Fibroblast of the conjunctiva (primary cell): ENCODE data around the gene CTPS1.

Source experiments
- DNase-seq: peaks from one replicate; pipeline ENCODE4 v3.0.0-alpha.2; 2010; ENCODE audit warnings: low read depth

The CTPS1 gene

GRCh38 chr1:40979241-40980067 lies at the start of gene CTPS1:
CTPS1 (plus strand) TSS chr1:40979696; CDS start chr1:40983291, 3,595 bp downstream.
- peak; percentile 87 for DNase-seq

- DNase-seq = no peak
Measured at GRCh38 chr1:40930174-40930964, 49.1 kb upstream of the CTPS1 start.

GRCh38 chr1:40931601-40932000 lies 47.9 kb upstream of the CTPS1 start:
- DNase-seq = no peak

- no peak for DNase-seq
Measured at GRCh38 chr1:40932006-40932405, 47.5 kb upstream of the CTPS1 start.

GRCh38 chr1:40936931-40937339 lies 42.6 kb upstream of the CTPS1 start:
- peak; percentile 60 for DNase-seq

GRCh38 chr1:40938393-40938792 lies 41.1 kb upstream of the CTPS1 start:
- DNase-seq = no peak

GRCh38 chr1:40939320-40940059 lies 40.0 kb upstream of the CTPS1 start:
- peak; percentile 39 for DNase-seq

- DNase-seq = peak; percentile 70
Measured at GRCh38 chr1:40944326-40944725, 35.2 kb upstream of the CTPS1 start.

GRCh38 chr1:40944841-40945430 lies 34.6 kb upstream of the CTPS1 start:
- DNase-seq = no peak

- no peak for DNase-seq
Measured at GRCh38 chr1:40945491-40945973, 34.0 kb upstream of the CTPS1 start.

GRCh38 chr1:40948741-40949443 lies 30.6 kb upstream of the CTPS1 start:
- DNase-seq = peak; percentile 52

GRCh38 chr1:40949563-40949962 lies 29.9 kb upstream of the CTPS1 start:
- no peak for DNase-seq

- DNase-seq = no peak
Measured at GRCh38 chr1:40951943-40952743, 27.4 kb upstream of the CTPS1 start.

GRCh38 chr1:40952744-40953315 lies 26.7 kb upstream of the CTPS1 start:
- no peak for DNase-seq

GRCh38 chr1:40954626-40955025 lies 24.9 kb upstream of the CTPS1 start:
- no peak for DNase-seq

GRCh38 chr1:40955266-40955665 lies 24.2 kb upstream of the CTPS1 start:
- DNase-seq = no peak

GRCh38 chr1:40956407-40956806 lies 23.1 kb upstream of the CTPS1 start:
- no peak for DNase-seq

- DNase-seq = no peak
Measured at GRCh38 chr1:40958210-40958609, 21.3 kb upstream of the CTPS1 start.

- DNase-seq = no peak
Measured at GRCh38 chr1:40965531-40965930, 14.0 kb upstream of the CTPS1 start.

- DNase-seq = no peak
Measured at GRCh38 chr1:40966417-40966816, 13.1 kb upstream of the CTPS1 start.
